ENCODE data around the gene RAC2.

RAC2 gene

GRCh38 chr22:37176464-37177061, 67.5 kb downstream of the RAC2 start:
- no peak for DNase-seq (ENCODE audit: low read depth, low spot score)

- DNase-seq (ENCODE audit: low read depth, low spot score): no peak
These were observed 68.4 kb downstream of the RAC2 start for GRCh38 chr22:37175414-37176281.

Measured in smooth muscle cell of the brain vasculature (primary cell).